Astrocyte (in vitro differentiated cells and primary cell): ENCODE results near the gene IRX3.

Source experiments
- CTCF ChIP-seq: IDR thresholded peaks from 2 replicates; pipeline ENCODE4 v1.5.1; 2011; ENCODE audit warnings: low read depth, mild to moderate bottlenecking, inconsistent platforms, low read length, moderate library complexity; ENCODE audit not compliant: insufficient read depth
- EZH2 ChIP-seq: IDR thresholded peaks from 2 replicates; pipeline ENCODE4 v1.6.1; 2012; ENCODE audit warnings: mild to moderate bottlenecking, low read length, inconsistent platforms; ENCODE audit not compliant: insufficient read depth

GRCh38 chr16:54248863-54249710 is 37.5 kb downstream of the IRX3 start:
- no peak for TF ChIP-seq CTCF
- TF ChIP-seq EZH2, result no peak
